ENCODE data around the gene CHD5. TPM values are rescaled to one million over a fixed set of nuclear protein-coding genes. Genes with fewer than 3 reads are reported as not detected.

Gene CHD5
- polyA plus RNA-seq, 1 donor from 2014 or later: 22.0 TPM

GRCh38 chr1:6081901-6082300, 98.2 kb downstream of the CHD5 start:
- H3K4me2 ChIP-seq (ENCODE audit: low read length): no peak overlapping the region
- no peak overlapping the region for H3K27ac ChIP-seq (ENCODE audit: low read length)
- H3K9me2 ChIP-seq (ENCODE audit: insufficient read depth, low read length): no peaks in the 10 kb centered on the region
- H3K9me3 ChIP-seq (ENCODE audit: low read length): no peaks in the 10 kb centered on the region
- no peaks in the 10 kb centered on the region for H3K36me3 ChIP-seq (ENCODE audit: insufficient read depth, low read length)
- H4K20me1 ChIP-seq (ENCODE audit: insufficient read depth): no peaks in the 10 kb centered on the region
- no peaks in the 10 kb centered on the region for H3K79me2 ChIP-seq (replicated peaks; ENCODE audit: insufficient read depth, low read length)
- no peak overlapping the region for H3K9ac ChIP-seq (ENCODE audit: low read length)
- no peak overlapping the region for H3K4me3 ChIP-seq (ENCODE audit: low read length)
- TF ChIP-seq EP300 (conservative IDR thresholded peaks at IDR 0.05; ENCODE audit: poor library complexity, severe bottlenecking) (no peak), TAF1 (IDR thresholded peaks at IDR 0.05; ENCODE audit: low read depth) (no peak), RAD21 (conservative IDR thresholded peaks at IDR 0.05) (no peak), SMC3 (conservative IDR thresholded peaks at IDR 0.05; ENCODE audit: poor library complexity) (no peak), EZH2 (IDR thresholded peaks at IDR 0.05; ENCODE audit: borderline replicate concordance, insufficient read depth, low read length, poor library complexity, severe bottlenecking) (no peak), MXI1 (conservative IDR thresholded peaks at IDR 0.05; ENCODE audit: poor library complexity, severe bottlenecking) (no peak), POLR2AphosphoS5 (IDR thresholded peaks at IDR 0.05) (no peak), REST (IDR thresholded peaks at IDR 0.05; ENCODE audit: borderline replicate concordance) (no peak), CTCF (IDR thresholded peaks at IDR 0.05; ENCODE audit: poor library complexity, severe bottlenecking) (no peak)
- no peaks in the 10 kb centered on the region for H3K27me3 ChIP-seq (ENCODE audit: insufficient read depth, low read depth, low read length)
- no peak overlapping the region for H2AFZ ChIP-seq (ENCODE audit: low read depth, low read length)
- H3F3A ChIP-seq (ENCODE audit: insufficient read depth, low read length, poor library complexity, severe bottlenecking): peaks cover 3% of the 10 kb centered on the region

- Histone ChIP-seq H3K4me2 (ENCODE audit: low read length) (no peak overlapping the region), H3K9me3 (ENCODE audit: low read length) (no peaks in the 10 kb centered on the region), H4K20me1 (ENCODE audit: insufficient read depth) (no peaks in the 10 kb centered on the region), H3K4me3 (ENCODE audit: low read length) (no peak overlapping the region), H3K79me2 (replicated peaks; ENCODE audit: insufficient read depth, low read length) (no peaks in the 10 kb centered on the region), H3K36me3 (ENCODE audit: insufficient read depth, low read length) (no peaks in the 10 kb centered on the region), H3F3A (ENCODE audit: insufficient read depth, low read length, poor library complexity, severe bottlenecking) (peaks cover 3% of the 10 kb centered on the region), H2AFZ (ENCODE audit: low read depth, low read length) (no peak overlapping the region), H3K27me3 (ENCODE audit: insufficient read depth, low read depth, low read length) (no peaks in the 10 kb centered on the region), H3K9me2 (ENCODE audit: insufficient read depth, low read length) (no peaks in the 10 kb centered on the region), H3K9ac (ENCODE audit: low read length) (no peak overlapping the region), H3K27ac (ENCODE audit: low read length) (no peak overlapping the region)
- TF ChIP-seq SMC3 (conservative IDR thresholded peaks at IDR 0.05; ENCODE audit: poor library complexity): no peak
- no peak for TF ChIP-seq POLR2AphosphoS5 (IDR thresholded peaks at IDR 0.05)
- TF ChIP-seq REST (IDR thresholded peaks at IDR 0.05; ENCODE audit: borderline replicate concordance): no peak
- no peak for TF ChIP-seq RAD21 (conservative IDR thresholded peaks at IDR 0.05)
- no peak for TF ChIP-seq MXI1 (conservative IDR thresholded peaks at IDR 0.05; ENCODE audit: poor library complexity, severe bottlenecking)
- TF ChIP-seq EP300 (conservative IDR thresholded peaks at IDR 0.05; ENCODE audit: poor library complexity, severe bottlenecking): no peak
- no peak for TF ChIP-seq TAF1 (IDR thresholded peaks at IDR 0.05; ENCODE audit: low read depth)
- no peak for TF ChIP-seq EZH2 (IDR thresholded peaks at IDR 0.05; ENCODE audit: borderline replicate concordance, insufficient read depth, low read length, poor library complexity, severe bottlenecking)
- TF ChIP-seq CTCF (IDR thresholded peaks at IDR 0.05; ENCODE audit: poor library complexity, severe bottlenecking): no peak
Measured at GRCh38 chr1:6080469-6080868, 99.7 kb downstream of the CHD5 start.

Data from neural cell (in vitro differentiated cells).